NCI-H128 (cell line): Measurements from ENCODE around the gene AVPR2.

Experiments used
- DNase-seq: peaks from one replicate; lab custom pipeline; 2025; ENCODE audit not compliant: unreplicated experiment; lab: John Stamatoyannopoulos, UW

AVPR2 gene

DNA sequence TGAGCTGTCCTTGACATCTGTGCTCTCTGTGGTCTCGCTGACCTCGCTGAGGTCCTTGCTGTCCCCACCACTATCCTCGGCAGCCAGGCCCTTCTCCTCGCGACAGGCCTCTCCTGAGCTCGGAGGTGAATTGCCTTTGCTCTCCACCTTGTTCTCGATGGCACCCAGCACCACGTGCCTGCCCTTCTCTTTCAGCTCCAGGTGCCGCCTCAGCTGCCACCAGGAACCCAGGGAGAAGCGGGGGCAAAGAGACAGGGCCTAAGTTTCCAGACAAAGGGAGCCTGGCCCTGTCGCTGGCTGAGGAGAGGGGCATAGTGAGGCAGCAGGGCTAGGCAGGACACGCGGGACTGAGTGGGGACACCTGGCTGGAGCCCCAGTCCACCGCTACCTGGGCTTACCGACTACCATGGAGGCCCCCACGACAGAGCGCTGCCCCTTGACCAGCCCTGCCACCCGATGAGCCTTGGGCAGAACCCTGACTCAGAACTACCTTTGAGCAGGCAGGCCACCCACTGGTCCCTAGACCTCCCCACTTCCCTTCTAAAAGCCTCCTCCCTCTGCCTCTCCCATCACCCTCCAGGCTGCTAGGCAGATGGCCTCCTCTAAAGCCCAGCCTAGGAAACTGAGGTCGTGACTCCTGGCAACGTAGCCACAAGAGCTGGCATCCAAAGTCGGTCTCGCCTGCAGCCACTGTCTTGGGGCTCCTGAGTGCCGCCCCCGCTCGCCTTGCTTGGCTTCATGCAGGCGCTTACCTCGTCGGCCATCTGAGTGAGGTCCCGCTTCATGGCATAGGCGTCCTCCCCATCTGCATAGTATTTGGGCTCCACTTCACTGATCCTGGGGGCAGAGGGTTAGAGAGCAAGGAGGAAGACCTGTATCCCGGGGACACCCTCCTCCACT lies 25.8 kb downstream of the AVPR2 start:
- DNase-seq: no peak

DNA sequence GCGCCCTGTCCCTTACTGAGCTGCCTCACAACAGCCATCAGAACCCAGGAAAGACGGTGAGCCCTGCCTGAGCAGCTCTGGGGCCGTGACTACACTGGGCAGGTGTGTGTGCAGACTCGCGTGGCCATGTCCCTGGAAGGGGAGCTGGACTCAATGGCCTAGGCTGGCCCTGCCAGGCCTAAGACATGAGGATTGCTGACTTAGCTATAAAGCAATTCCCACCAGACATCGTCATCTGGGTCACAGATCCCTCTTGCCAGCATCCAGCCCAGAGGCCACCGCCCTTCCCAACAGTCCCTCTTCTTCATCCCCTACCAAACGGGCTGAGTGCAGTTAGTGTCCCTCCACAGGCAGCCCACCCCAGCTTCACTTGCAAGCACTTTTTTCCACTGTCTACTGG lies 26.7 kb downstream of the AVPR2 start:
- DNase-seq: no peak

DNA sequence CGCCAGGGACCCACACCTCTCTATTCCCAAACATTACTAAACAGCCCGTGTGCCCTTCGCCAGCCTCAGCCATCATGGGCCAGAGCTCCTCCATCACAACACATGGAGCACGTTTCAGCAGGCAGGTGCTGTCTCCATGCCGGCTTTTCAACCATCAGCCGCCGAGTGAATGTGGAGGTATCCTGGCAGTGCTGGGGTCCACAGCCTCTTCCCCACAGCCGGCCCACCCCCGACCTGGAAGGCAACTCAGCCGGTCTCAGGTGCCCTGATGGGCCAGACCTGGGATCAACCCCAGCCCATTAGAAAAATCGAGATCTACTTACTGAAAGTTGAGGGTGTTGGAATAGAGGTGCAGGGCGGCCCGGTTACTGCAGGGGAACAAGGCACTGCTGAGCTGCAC lies 27.3 kb downstream of the AVPR2 start:
- DNase-seq: no peak

DNA sequence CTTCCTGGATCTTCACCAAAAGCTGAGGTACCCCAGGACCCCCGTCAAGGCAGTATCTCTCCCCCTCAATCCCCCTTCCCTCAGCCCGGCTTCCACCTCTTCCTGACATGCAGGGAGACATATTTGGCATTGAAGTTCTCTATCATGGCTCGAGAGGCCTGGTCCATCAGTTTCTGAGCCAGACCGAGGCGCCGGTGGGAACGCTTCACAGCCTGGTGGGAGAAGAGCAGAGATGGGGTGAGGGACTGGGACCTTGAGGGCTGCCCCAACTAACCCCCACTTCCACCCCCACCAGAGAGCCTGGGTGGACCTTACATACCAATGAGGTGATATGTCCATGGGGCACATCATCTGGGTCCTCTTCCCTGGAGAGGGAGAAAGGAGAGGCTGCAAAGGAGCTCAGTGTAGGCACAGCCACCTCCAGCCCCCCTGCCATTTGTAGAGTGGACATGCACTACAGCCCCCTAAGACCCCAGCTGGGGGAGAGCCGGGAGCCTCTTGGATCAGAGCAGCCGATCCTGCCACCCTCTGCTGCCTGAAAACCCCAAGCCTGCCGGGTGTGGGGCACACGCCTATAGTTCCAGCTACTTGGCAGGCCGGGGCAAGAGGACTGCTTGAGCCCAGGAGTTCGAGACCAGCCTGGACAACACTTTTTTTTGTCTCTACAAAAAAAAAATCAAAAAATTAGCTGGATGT lies 27.9 kb downstream of the AVPR2 start:
- DNase-seq: no peak

DNA sequence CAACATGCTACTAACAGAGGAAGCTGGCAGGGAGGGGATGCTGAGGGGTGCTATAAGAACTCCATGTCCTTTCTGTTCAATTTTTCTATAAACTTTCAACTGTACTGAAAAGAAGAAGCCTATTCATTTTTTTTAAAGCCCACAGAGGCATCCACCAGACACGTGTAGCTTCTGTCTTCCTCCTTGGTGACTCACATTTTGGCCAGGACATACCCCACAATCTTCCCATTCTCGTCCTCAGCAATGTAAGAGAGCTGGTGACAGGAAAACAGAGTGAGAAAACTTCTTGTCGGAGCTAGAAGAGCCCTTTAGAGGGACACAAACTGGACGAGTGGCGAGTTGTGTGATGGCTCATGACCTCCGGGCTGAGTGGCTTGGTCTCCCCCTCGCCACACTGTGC lies 29.3 kb downstream of the AVPR2 start:
- no peak for DNase-seq

DNA sequence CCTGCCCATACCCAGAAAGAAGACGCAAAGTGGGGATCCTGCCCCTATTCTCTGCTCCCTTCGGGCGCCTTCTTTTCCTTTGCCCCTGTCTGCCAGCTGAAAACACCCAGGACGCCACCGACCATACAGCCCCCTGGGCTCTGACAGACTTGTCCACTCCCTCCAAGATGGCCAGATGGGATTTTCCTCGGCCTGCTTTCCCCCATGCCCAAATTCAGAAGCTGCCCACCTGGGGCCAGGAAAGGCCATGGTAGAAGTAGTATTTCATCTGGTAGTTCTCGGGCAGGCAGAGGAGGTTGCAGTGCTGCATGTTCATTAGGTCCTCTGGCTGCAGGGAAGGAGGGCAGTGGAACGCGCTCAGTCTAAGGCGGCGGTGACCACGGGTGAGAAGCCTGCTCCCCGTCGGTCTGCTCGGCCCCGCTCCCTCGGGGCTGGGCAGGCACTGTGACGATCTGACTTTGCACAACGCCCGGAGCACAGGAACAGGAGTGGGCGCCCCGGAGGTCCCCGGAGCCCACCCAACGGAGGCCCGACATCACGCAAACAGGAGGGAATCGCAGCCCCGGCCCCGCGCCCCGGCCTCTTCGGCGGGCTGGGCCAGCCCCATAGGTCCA lies 29.8 kb downstream of the AVPR2 start:
- no peak for DNase-seq

DNA sequence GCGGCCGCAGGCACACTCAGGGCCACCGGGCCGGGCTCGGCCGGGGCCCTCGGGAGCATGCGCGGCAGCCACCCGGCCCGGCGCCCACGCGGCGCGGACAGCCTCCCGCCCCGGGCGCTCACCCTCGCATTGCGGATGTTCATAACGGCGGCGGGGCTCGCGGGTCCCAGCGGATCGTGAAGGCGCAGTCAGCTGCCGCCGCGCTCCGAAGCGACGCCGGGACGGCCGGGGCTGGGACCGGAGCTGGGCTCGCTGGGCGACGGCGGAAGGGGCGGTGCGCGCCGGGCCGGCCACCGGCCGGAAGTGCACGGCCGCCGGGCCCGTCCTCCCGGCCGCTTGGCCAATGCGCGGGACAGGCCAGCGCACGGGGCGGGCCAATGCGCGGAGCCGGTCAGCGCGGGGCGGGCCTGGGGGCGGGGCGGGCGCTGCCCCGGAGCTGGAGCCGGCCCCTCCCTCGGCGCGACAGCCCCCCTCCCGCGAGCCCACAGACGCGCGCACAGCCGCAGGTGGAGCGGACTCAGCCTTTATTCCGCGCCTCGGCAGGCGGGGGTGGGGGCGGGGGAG lies 30.4 kb downstream of the AVPR2 start, which contains the start of gene NAA10:
Gene NAA10, minus strand, starts transcription at position 276 of the 564 bp plus-strand sequence. Its CDS starts 133 bp downstream, at position 143.
- peak; percentile 30 for DNase-seq

DNA sequence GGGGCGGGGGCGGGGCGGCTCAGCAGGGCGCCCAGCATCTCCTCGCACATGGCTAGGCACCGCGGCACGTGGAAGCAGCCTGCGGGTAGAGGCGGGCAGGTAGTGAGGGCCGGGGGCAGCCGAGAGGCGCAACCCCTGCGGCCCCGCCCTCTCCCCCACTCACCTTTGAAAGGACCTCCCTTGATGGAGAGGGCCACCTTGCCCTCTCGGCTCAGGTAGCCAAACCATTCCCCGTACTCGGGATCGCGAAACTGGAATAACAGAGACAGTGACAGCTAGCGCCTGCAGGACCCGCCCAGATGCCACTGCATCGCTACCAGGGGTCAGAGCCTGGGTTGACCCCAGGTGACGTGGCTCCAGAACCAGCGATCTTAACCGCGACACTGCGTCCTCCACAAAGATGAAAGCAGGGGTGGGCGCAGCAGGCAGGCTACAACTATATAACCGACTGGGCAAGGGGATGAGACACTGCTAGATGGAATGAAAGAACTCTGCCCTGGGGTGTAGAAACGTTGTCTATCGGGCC lies 30.9 kb downstream of the AVPR2 start:
- no peak for DNase-seq

DNA sequence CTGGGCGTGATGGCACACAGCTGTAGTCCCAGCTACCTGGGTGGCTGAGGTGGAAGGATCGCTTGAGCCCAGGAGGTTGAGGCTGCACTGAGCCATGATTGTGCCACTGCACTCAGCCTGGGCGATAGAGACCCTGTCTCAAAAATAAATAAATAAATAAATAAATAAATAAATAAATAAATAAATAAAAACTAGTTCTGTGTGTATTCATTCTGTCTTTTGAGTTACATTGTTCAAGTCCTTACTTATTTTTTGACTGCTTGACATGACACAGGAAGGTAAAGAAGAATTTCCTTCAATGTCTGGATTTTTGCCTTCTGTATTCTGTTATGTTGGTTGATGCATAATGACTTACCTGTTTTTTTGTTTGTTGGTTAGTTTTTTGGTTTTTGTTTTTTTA lies 32.6 kb downstream of the AVPR2 start:
- DNase-seq: no peak

DNA sequence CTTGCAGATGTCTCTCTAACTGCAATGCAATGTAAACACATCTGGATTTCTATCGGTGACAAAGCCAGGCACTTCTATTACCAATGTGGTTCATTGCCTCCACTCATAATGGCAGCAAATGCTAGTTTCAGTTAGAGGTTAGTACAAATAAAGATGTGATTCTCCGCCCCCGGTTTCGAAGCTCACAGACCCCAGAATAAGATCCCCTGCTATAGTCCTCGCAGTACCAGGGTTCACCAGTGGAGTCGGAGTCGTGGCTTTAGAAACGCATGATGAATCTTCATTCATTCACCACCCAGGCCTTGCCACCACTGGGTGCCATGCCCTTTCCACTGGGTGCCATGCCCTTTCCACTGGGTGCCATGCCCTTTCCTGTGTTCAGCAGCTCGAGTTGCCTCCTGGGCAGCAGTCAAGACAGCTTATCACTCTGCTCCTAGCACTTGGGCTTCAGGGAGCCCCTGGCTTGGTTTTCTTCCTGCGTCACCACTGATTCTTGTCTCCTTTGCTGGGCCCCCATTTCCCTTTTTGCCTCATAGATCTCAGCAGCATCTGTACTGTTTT lies 33.8 kb downstream of the AVPR2 start:
- no peak for DNase-seq

DNA sequence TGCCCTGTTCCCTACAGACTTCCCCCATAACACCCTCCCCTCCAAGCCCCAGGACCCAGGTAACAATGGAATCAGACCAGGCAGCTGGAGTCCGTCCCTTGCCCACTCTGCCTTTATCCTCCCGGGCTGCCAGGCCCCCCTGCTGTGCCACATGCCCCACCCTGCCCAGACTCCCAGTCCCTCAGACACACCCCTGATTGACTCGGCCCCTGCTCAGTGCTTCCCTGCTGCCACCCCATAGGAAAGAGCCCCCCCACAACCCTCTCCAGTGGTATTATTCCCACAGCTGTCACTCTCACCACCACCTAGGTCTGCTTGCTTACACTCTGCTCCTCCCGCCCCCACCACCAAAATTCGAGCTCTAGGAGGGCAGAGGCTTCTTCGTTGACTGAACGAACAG lies 35.1 kb downstream of the AVPR2 start:
- no peak for DNase-seq

DNA sequence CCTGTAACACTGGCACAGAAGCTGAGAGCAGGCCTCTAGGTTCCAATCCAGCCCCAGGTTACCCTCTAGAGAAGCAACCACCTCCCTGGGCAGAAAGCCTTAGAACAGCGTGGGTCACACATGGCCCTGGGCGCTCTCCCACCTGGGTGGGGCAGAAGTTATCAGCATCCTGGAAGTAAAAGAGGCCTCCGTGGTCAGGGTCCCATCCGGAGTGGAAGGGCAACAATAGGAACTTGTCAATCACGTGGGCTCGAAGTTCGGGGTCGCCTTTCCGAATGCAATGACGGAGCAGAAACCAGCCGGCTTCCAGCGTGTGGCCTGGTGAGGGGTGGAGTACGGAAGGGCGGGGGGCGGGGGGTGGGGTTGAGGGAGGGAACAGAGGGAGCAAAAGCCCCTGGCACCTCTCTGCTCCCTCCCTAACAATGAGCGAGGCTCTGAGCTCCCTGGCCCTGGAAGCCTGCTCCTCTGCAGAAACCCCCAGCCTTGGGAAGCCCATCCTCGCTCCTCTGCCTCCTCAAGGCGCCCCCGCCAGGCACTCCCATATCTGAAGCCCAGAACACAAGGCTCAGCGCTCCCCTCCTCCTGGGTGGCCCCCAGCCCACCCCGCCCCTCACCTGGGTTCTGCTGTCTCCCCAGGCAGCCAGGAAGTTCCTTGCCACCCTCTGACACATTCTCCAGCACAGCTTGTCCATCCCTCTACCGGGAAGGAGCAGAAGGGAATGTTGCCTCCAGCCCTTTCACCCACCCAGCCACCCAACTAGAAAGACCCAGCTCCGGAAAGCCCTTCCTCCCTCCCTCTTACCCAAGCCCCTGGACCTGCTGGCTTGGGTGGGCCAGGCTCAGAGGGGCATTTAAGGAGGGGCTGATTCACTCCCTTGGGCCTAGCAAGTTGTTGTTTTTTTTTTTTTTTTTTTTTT lies 37.1 kb downstream of the AVPR2 start:
- no peak for DNase-seq

DNA sequence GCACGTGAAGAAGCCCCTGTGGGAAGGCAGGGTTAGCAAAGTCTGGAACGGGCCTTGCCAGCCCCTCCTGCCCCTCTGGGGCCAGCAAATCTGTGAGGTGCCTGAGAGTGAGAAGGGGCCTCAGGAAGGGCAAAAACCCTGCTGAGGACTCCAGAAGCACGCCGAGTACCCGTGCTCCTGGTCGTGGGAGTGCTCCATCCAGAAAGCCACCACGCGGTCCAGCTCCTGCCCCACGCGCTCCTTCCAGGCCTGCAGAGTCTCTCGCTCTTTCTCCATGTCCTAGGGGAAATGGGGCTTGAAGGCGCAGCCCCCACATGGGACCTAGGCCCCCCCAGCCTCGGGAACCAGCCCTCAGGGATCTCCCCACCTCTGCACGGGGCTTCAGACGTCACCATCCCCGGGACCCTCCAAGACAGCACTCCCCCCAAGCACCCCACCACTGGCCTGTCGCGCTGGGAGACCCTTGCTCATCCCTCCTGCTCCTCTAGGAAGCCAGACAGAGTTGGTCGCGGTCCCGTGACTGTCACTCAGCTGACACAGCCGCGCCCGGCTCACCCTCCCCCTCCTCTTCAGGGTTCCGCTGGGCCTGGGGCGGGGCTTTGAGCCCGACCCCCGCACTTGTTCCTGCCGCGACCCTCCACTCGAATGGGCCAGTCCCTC lies 39.8 kb downstream of the AVPR2 start, which contains the start of gene RENBP:
Gene RENBP, minus strand, starts transcription at position 504 of the 660 bp plus-strand sequence. Its CDS starts 33 bp downstream, at position 471.
- DNase-seq: no peak

DNA sequence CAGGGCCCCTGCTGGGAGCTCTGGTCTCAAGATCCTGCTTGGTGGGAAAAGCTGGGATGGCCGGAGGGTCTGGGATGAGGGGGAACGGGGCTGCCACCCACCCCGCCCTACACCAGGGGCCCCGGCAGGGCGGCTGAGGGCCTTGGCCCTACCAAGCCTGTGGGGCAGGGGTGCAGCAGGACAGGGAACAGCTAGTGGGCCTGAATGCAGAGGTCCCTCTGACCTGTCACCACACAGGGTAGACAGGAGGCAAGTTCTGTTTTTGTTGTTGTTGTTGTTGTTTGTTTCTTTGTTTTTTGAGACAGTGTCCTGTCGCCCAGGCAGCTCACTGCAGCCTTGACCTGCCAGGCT lies 40.3 kb downstream of the AVPR2 start:
- no peak for DNase-seq

DNA sequence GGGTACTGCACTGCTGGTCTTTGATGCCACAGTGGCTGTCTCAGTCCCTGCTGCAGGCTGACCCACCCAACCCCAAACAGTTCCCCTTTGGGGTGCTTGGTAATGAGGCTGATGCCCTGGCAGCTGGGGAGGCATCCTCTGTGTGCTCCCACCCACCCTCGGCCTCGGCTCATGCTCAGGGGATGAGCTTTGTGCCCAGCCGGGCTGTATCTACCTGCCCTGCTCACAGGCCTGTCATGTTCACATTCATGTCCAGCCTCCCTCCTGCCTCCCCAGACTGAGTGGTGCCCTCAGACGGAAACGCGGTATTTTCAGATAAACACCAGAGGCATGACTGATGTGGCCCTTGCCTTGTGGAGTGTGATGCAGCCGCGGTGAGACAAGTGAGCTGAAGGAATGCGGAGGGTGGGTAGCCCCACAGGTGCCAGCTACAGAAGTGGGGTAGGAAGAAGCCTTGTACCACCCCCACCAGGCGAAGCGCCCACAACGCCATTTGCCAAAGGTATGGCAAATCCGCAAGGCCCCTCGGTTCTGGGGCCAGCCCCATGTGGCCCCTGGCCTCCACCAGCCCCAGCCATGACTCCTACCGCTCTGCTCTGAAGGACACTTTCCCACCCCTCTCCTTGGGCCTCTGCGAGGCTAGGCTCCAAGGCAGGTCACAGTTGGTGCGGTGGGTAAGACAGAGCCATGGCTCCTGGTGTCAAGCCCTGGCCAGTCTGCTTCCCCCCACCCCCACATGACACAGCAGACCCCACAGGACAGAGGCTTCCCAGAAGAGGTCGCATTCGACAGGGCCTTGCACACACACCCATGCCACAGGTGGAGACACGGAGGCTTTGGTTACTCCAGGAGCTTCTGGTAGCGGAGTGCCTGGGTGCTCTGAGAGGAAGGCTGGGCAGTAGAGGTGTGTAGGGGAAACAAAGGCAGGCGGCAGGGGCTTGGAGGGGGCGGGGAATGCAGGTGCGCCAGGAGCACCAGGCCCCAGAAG lies 41.8 kb downstream of the AVPR2 start:
- DNase-seq: no peak

DNA sequence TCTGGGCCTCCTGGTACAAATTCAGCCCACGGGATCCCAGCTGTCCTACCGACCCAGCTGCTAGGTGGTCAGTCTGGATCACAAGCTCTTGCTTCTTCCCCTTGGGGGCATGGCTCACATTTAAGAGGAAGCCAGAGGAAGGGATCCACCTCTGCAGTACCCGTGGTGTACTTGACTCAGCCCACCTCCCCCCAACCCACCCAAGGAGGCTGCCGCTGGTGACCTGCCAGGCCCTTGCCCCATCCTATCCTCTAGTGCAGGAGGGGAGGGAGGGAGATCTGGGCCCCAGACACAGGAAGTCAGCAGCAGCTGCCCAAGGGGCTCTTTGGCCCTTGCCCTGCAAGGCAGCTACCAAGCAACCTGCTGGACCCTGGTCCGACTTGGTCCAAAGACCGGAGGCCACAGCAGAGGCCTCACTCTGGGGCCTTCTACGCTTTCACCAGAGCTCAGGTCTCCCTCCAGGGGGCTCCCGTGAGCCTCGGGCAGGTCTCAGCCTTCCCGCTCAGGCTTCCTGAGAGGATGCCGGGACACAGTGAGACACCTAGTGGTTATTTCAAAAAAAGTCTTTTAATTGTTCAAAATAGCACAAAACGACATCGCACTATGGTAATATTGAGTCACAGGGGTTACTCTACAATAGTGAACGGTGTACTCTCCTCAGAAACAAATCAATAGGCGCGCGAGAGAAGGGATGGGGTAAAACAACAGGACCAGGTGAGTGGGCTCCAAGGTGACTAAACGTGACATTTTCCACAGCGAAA lies 42.7 kb downstream of the AVPR2 start:
- DNase-seq: peak; percentile 40

DNA sequence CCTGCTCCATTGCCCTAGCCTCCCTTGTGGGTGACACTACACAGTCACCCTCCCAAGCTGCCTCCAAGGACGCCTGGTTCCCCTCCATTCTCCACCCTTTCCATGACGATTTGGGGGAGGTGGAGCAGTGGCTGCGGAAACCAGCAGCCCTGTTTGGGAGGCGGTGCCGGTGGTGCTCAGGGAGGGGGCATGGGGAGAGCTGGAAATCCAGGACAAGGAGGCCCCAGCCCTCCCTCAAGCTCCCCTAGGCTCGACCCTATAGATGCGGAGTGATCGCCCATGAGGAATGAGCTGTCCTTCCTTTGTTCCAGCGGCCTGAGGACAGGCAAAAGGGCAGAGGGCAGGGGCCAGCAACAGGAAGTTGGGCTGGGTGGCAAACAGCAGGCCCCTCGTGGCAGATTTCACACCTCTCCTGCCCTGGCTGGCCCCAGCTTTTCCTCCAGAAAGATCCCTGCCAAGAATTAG lies 43.6 kb downstream of the AVPR2 start:
- DNase-seq: no peak
